ENCODE data around the gene EHMT1. TPM values are rescaled to one million over a fixed set of nuclear protein-coding genes. Genes with fewer than 3 reads are reported as not detected.

Gene EHMT1
- total RNA-seq, 1 donor, result 31.4 TPM

DNA sequence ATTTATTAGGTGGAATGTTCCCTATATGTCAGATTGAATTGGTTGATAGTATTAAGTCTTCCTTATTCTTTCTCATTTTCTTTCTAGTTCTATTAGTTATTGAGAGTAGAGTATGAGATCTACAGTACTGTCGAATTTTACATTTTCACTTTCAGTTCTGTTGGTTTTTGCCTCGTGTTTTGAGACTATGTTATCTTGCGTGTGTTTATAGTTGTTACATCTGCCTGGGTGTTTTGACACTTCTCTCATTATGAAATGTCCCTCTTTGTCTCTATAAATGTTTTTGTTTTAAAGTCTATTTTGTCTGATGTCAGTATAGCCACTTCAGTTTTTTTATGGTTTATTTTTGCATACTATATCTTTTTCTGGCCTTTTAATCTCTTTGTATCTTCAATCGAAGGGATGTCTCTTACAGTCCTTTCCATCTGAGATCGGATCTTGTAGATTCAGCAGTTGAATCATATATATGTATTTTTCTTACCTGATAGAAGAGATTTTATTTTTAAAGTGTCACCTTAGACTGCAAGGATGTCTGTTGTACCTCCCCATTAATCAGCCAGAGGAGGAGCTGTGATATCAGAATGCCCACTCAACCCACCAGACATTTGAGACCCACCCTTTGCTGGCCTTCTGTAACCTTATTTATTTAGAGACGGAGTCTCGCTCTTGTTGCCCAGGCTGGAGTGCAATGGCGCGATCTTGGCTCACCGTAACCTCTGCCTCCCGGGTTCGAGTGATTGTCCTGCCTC lies 20.7 kb downstream of the EHMT1 start:
- peak overlapping the region; percentile 44 for H3K4me3 ChIP-seq (ENCODE audit: low read depth, low read length)
- no peak for TF ChIP-seq CTCF (IDR thresholded peaks at IDR 0.05; ENCODE audit: insufficient read depth, low read length)
- DNase-seq (ENCODE audit: low read depth), result peak; percentile 35

- DNase-seq (ENCODE audit: low read depth), result no peak
- no peak overlapping the region for H3K4me3 ChIP-seq (ENCODE audit: low read depth, low read length)
- no peak for TF ChIP-seq CTCF (IDR thresholded peaks at IDR 0.05; ENCODE audit: insufficient read depth, low read length)
These were observed 22.1 kb downstream of the EHMT1 start for GRCh38 chr9:137640862-137641261.

GRCh38 chr9:137642118-137642601 lies 23.4 kb downstream of the EHMT1 start:
- TF ChIP-seq CTCF (IDR thresholded peaks at IDR 0.05; ENCODE audit: insufficient read depth, low read length), result no peak
- H3K4me3 ChIP-seq (ENCODE audit: low read depth, low read length), result no peak overlapping the region
- no peak for DNase-seq (ENCODE audit: low read depth)

DNA sequence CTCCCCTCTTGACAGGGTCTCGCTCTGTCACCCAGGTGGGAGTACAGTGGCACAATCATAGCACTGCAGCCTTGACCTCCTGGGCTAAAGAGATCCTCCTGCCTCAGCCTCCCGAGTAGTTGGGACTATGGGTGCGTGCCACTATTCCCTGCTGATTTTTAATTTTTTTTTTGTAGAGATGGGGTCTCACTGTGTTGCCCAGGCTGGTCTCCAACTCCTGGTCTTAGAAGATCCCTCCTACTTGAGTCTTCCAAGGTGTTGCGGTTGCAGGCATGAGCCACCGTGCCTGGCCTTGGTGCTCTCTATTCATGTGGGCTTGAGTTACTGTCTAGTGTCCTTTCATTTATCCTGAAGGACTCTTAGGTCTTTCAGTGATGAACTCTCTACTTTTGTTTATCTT lies 24.1 kb downstream of the EHMT1 start:
- TF ChIP-seq CTCF (IDR thresholded peaks at IDR 0.05; ENCODE audit: insufficient read depth, low read length), result no peak
- H3K4me3 ChIP-seq (ENCODE audit: low read depth, low read length), result no peak overlapping the region
- DNase-seq (ENCODE audit: low read depth), result no peak

DNA sequence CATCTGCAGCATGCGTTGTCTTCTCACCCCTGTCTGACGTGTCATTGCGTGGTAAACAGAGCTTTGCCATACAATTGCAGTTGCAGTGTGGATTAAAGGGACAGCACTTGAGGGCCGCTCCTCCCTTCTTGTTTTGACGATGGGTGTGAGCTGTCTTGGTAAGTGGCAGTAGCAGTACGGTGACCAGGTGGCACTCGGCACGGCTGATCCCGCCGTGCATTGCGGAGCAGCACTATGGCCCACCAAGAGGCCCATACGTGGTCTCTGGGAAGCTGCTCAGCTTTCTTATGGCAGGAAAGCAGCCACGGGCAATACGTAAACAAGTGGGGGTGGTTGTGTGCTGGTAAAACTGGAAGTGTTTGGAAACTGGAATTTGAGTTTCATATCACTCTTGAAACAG lies 25.1 kb downstream of the EHMT1 start:
- TF ChIP-seq CTCF (IDR thresholded peaks at IDR 0.05; ENCODE audit: insufficient read depth, low read length), result no peak
- no peak overlapping the region for H3K4me3 ChIP-seq (ENCODE audit: low read depth, low read length)
- no peak for DNase-seq (ENCODE audit: low read depth)

- no peak for TF ChIP-seq CTCF (IDR thresholded peaks at IDR 0.05; ENCODE audit: insufficient read depth, low read length)
- DNase-seq (ENCODE audit: low read depth), result no peak
- no peak overlapping the region for H3K4me3 ChIP-seq (ENCODE audit: low read depth, low read length)
These were observed 26.4 kb downstream of the EHMT1 start for GRCh38 chr9:137645211-137645610.

DNA sequence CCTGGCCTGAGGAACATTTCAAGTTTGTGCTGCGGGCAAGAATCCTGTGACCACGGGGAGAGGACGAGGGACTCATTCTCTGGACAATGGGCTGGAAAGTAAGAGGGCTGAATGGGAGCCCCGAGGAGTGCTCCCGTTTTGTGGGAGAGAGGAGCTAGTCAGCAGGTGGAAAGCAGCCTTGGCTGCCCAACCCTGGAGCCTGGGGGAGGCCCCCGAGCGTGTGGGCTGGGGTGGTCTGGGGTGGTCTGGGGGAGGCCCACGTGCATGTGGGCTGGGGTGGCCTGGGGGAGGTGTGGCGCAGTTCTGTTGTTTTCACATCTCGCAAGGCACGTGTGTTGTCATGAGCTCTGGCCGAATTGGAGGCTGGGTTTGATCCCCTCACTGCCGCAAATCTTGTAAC lies 27.5 kb downstream of the EHMT1 start:
- TF ChIP-seq CTCF (IDR thresholded peaks at IDR 0.05; ENCODE audit: insufficient read depth, low read length), result no peak
- no peak overlapping the region for H3K4me3 ChIP-seq (ENCODE audit: low read depth, low read length)
- DNase-seq (ENCODE audit: low read depth), result no peak

Data from fibroblast of the aortic adventitia (primary cell).